ENCODE results near the gene DRAXIN. TPM values are rescaled to one million over a fixed set of nuclear protein-coding genes. Genes with fewer than 3 reads are reported as not detected.
A peak's percentile ranks its signal among the peaks of the same experiment; 100 is the strongest.

The DRAXIN gene
- total RNA-seq, 1 experiment from 2014 or later, result 5.5 TPM

- intact Hi-C loops (cut with micrococcal nuclease; ENCODE audit: unreplicated experiment), result loop anchor here (5.0 kb wide), 1 partner anchor 125 kb away; the partner anchor contains the start of genes CLCN6 and MTHFR
- H3K4me3 ChIP-seq (ENCODE audit: low read depth, low read length, poor library complexity, severe bottlenecking), result no peak overlapping the region
- no peak for TF ChIP-seq EZH2 (IDR thresholded peaks at IDR 0.05; ENCODE audit: borderline replicate concordance, low read depth, low read length, poor library complexity, severe bottlenecking)
- TF ChIP-seq CTCF (conservative IDR thresholded peaks at IDR 0.05; ENCODE audit: low read depth, low read length), result no peak
- no peak overlapping the region for H3K27ac ChIP-seq (ENCODE audit: low read depth, low read length, poor library complexity, severe bottlenecking)
- ChIA-PET POLR2A (ENCODE audit: low non-redundant PET) (no interaction called here), CTCF (interaction anchor here (0.8 to 1.0 kb wide), 2 partner anchors 28 to 37 kb away, joined by 3 to 4 read pairs; no protein-coding TSS in a partner anchor)
- no TSS peak for BruUV-seq (replicated peaks)
- H3K36me3 ChIP-seq (ENCODE audit: insufficient read depth, low read length, poor library complexity, severe bottlenecking), result no peaks in the 10 kb centered on the region
- peaks cover 42% of the 10 kb centered on the region for H3K4me1 ChIP-seq (ENCODE audit: insufficient read depth, low read length, poor library complexity, severe bottlenecking)
- no peak for DNase-seq (ENCODE audit: low spot score)
- H3K9me3 ChIP-seq (ENCODE audit: low read depth, low read length, poor library complexity, severe bottlenecking), result no peaks in the 10 kb centered on the region
- H3K27me3 ChIP-seq (replicated peaks; ENCODE audit: insufficient read depth, low read depth, low read length, poor library complexity), result no peaks in the 10 kb centered on the region
These were observed 8.7 kb upstream of the DRAXIN start for GRCh38 chr1:11682799-11683198.

GRCh38 chr1:11684070-11684469 is 7.4 kb upstream of the DRAXIN start:
- Histone ChIP-seq H3K36me3 (ENCODE audit: insufficient read depth, low read length, poor library complexity, severe bottlenecking) (no peaks in the 10 kb centered on the region), H3K4me1 (ENCODE audit: insufficient read depth, low read length, poor library complexity, severe bottlenecking) (peaks cover 42% of the 10 kb centered on the region), H3K27me3 (replicated peaks; ENCODE audit: insufficient read depth, low read depth, low read length, poor library complexity) (no peaks in the 10 kb centered on the region), H3K27ac (ENCODE audit: low read depth, low read length, poor library complexity, severe bottlenecking) (no peak overlapping the region), H3K9me3 (ENCODE audit: low read depth, low read length, poor library complexity, severe bottlenecking) (no peaks in the 10 kb centered on the region), H3K4me3 (ENCODE audit: low read depth, low read length, poor library complexity, severe bottlenecking) (no peak overlapping the region)
- ChIA-PET POLR2A (ENCODE audit: low non-redundant PET) (no interaction called here), CTCF (no interaction called here)
- TF ChIP-seq EZH2 (IDR thresholded peaks at IDR 0.05; ENCODE audit: borderline replicate concordance, low read depth, low read length, poor library complexity, severe bottlenecking) (no peak), CTCF (conservative IDR thresholded peaks at IDR 0.05; ENCODE audit: low read depth, low read length) (no peak)
- DNase-seq (ENCODE audit: low spot score), result peak; percentile 91
- no TSS peak for BruUV-seq (replicated peaks)
- intact Hi-C loops (cut with micrococcal nuclease; ENCODE audit: unreplicated experiment), result loop anchor here (5.0 kb wide), 1 partner anchor 123 kb away; the partner anchor contains the start of genes CLCN6 and MTHFR

- no peak for DNase-seq (ENCODE audit: low spot score)
- H3K27ac ChIP-seq (ENCODE audit: low read depth, low read length, poor library complexity, severe bottlenecking), result no peak overlapping the region
- no peaks in the 10 kb centered on the region for H3K27me3 ChIP-seq (replicated peaks; ENCODE audit: insufficient read depth, low read depth, low read length, poor library complexity)
- POLR2A ChIA-PET (ENCODE audit: low non-redundant PET), result no interaction called here
- H3K4me3 ChIP-seq (ENCODE audit: low read depth, low read length, poor library complexity, severe bottlenecking), result no peak overlapping the region
- BruUV-seq (replicated peaks), result no TSS peak
- CTCF ChIA-PET, result no interaction called here
- peaks cover 53% of the 10 kb centered on the region for H3K4me1 ChIP-seq (ENCODE audit: insufficient read depth, low read length, poor library complexity, severe bottlenecking)
- no peaks in the 10 kb centered on the region for H3K36me3 ChIP-seq (ENCODE audit: insufficient read depth, low read length, poor library complexity, severe bottlenecking)
- H3K9me3 ChIP-seq (ENCODE audit: low read depth, low read length, poor library complexity, severe bottlenecking), result no peaks in the 10 kb centered on the region
- no peak for TF ChIP-seq EZH2 (IDR thresholded peaks at IDR 0.05; ENCODE audit: borderline replicate concordance, low read depth, low read length, poor library complexity, severe bottlenecking)
- 0 out of 2 replicates have a peak, but pooled peaks have one; percentile 32 for TF ChIP-seq CTCF (conservative IDR thresholded peaks at IDR 0.05; ENCODE audit: low read depth, low read length)
- intact Hi-C loops (cut with micrococcal nuclease; ENCODE audit: unreplicated experiment), result no loop called here
These were observed 6.2 kb upstream of the DRAXIN start for GRCh38 chr1:11685210-11685752.
